ENCODE results near the gene XPOT. TPM values are rescaled to one million over a fixed set of nuclear protein-coding genes. Genes with fewer than 3 reads are reported as not detected.

Gene XPOT
- total RNA-seq, 1 donor from 2014 or later, result 72.8 TPM

DNA sequence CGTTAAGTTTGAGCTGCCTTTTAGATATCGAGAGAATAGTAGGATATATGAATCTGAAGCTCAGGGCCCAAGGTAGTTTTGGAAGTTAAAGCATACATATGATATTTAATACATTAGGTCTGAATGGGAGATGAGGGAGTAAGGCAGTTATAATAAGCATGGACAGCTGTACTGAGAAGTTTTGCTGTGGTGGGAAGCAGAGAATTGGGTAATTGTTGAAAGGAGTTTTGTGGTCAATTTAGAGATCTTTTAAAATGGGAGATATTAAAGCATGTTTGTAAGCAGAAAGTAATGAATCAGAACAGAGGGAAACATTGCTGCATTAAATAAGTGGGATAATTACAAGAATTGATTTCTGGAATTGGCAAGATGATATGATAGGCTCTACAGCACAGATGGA lies 69.0 kb downstream of the XPOT start:
- Mint-ChIP-seq H3K4me3 (no peak overlapping the region), H3K27ac (no peak overlapping the region), H3K4me1 (ENCODE audit: unreplicated experiment) (no peaks in the 10 kb centered on the region), H3K36me3 (peaks cover 54% of the 10 kb centered on the region), H3K9me3 (peaks cover 6% of the 10 kb centered on the region), H3K27me3 (no peaks in the 10 kb centered on the region)
- TF ChIP-seq CTCF (conservative IDR thresholded peaks at IDR 0.05), result no peak
- no peak for DNase-seq (ENCODE audit: extremely low spot score, unreplicated experiment)

DNA sequence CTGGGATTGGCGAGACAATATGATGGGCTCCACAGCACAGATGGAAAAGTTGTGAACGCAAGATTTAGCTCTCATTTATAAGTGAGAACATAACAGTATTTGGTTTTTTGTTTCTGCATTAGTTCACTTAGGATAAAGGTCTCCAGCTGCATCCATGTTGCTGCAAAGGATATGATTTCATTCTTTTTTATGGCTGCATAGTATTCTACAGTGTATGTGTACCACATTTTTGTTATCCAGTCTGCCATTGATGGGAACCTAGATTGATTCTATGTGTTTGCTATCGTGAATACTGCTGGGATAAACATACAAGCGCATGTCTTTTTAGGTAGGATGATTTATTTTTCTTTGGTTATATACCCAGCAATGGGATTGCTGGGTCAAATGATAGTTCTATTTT lies 71.3 kb downstream of the XPOT start:
- peaks cover 6% of the 10 kb centered on the region for H3K9me3 Mint-ChIP-seq
- no peaks in the 10 kb centered on the region for H3K4me1 Mint-ChIP-seq (ENCODE audit: unreplicated experiment)
- no peak for DNase-seq (ENCODE audit: extremely low spot score, unreplicated experiment)
- no peak for TF ChIP-seq CTCF (conservative IDR thresholded peaks at IDR 0.05)
- no peak overlapping the region for H3K27ac Mint-ChIP-seq
- H3K4me3 Mint-ChIP-seq, result no peak overlapping the region
- peaks cover 49% of the 10 kb centered on the region for H3K36me3 Mint-ChIP-seq
- no peaks in the 10 kb centered on the region for H3K27me3 Mint-ChIP-seq

- no peak for DNase-seq (ENCODE audit: extremely low spot score, unreplicated experiment)
- no peak overlapping the region for H3K27ac Mint-ChIP-seq
- no peaks in the 10 kb centered on the region for H3K27me3 Mint-ChIP-seq
- TF ChIP-seq CTCF (conservative IDR thresholded peaks at IDR 0.05), result no peak
- H3K4me1 Mint-ChIP-seq (ENCODE audit: unreplicated experiment), result no peaks in the 10 kb centered on the region
- H3K36me3 Mint-ChIP-seq, result peaks cover 45% of the 10 kb centered on the region
- peaks cover 6% of the 10 kb centered on the region for H3K9me3 Mint-ChIP-seq
- H3K4me3 Mint-ChIP-seq, result no peak overlapping the region
Measured at GRCh38 chr12:64476844-64477243, 72.7 kb downstream of the XPOT start.

DNA sequence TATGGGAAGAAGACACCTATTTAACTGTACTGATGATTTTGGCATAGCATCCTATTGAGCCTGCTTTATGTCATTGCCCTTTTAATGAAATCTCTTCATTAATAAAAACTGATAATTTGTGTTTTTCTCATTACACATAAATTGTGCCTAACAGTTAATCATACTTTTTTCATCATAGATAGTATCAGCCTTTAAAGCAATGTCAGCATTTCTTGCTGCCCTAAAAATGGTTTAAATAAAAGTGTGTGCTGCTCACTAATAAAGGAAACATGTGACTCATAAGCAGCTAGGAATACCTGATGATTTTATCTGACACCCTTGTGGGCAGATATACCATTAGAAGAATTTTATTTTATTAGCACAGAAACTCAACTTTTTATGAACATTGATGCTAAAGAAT lies 74.5 kb downstream of the XPOT start:
- Mint-ChIP-seq H3K27ac (no peak overlapping the region), H3K9me3 (peaks cover 6% of the 10 kb centered on the region), H3K36me3 (peaks cover 40% of the 10 kb centered on the region), H3K4me3 (no peak overlapping the region), H3K27me3 (no peaks in the 10 kb centered on the region), H3K4me1 (ENCODE audit: unreplicated experiment) (no peaks in the 10 kb centered on the region)
- no peak for DNase-seq (ENCODE audit: extremely low spot score, unreplicated experiment)
- no peak for TF ChIP-seq CTCF (conservative IDR thresholded peaks at IDR 0.05)

GRCh38 chr12:64480148-64480547 lies 76.0 kb downstream of the XPOT start:
- H3K4me3 Mint-ChIP-seq, result no peak overlapping the region
- no peaks in the 10 kb centered on the region for H3K4me1 Mint-ChIP-seq (ENCODE audit: unreplicated experiment)
- H3K36me3 Mint-ChIP-seq, result peaks cover 31% of the 10 kb centered on the region
- H3K27me3 Mint-ChIP-seq, result no peaks in the 10 kb centered on the region
- H3K9me3 Mint-ChIP-seq, result peaks cover 5% of the 10 kb centered on the region
- H3K27ac Mint-ChIP-seq, result no peak overlapping the region
- no peak for DNase-seq (ENCODE audit: extremely low spot score, unreplicated experiment)
- TF ChIP-seq CTCF (conservative IDR thresholded peaks at IDR 0.05), result no peak

GRCh38 chr12:64486657-64487056 lies 82.5 kb downstream of the XPOT start:
- no peak overlapping the region for H3K27ac Mint-ChIP-seq
- H3K9me3 Mint-ChIP-seq, result no peaks in the 10 kb centered on the region
- H3K4me3 Mint-ChIP-seq, result no peak overlapping the region
- H3K4me1 Mint-ChIP-seq (ENCODE audit: unreplicated experiment), result no peaks in the 10 kb centered on the region
- H3K36me3 Mint-ChIP-seq, result peaks cover 14% of the 10 kb centered on the region
- H3K27me3 Mint-ChIP-seq, result no peaks in the 10 kb centered on the region
- no peak for DNase-seq (ENCODE audit: extremely low spot score, unreplicated experiment)
- no peak for TF ChIP-seq CTCF (conservative IDR thresholded peaks at IDR 0.05)
